Omental fat pad (tissue), 4 donors: ENCODE measurements around the gene PADI1. TPM values are rescaled to one million over a fixed set of nuclear protein-coding genes. Genes with fewer than 3 reads are reported as not detected.

Experiments
- ATAC-seq: fragments of 150-250 bp; one replicate; pipeline ENCODE4 v1.9.1; 2016; ENCODE audit warnings: mild to moderate bottlenecking, moderate library complexity; ENCODE audit not compliant: low FRiP score
- DNase-seq: peaks from one replicate; pipeline ENCODE4 v3.0.0-alpha.2; 2019; ENCODE audit warnings: low spot score
- CTCF ChIP-seq, 3 donors: fragments of 450-650 bp; IDR thresholded peaks; one replicate each; pipeline ENCODE4 v1.5.1; 2016 to 2017; ENCODE audit warnings: antibody characterized with exemption in 3 of 3, mild to moderate bottlenecking in 3 of 3, moderate library complexity in 2 of 3
- total RNA-seq, 4 donors: library from RNA; depleted of rRNA; stranded (reverse); fragments of >200 nt; gene quantifications; one replicate each; pipeline ENCODE4 v1.1.0, GENCODE V29; 2016

PADI1 gene
- total RNA-seq, 4 donors from 2014 or later = not detected

DNA sequence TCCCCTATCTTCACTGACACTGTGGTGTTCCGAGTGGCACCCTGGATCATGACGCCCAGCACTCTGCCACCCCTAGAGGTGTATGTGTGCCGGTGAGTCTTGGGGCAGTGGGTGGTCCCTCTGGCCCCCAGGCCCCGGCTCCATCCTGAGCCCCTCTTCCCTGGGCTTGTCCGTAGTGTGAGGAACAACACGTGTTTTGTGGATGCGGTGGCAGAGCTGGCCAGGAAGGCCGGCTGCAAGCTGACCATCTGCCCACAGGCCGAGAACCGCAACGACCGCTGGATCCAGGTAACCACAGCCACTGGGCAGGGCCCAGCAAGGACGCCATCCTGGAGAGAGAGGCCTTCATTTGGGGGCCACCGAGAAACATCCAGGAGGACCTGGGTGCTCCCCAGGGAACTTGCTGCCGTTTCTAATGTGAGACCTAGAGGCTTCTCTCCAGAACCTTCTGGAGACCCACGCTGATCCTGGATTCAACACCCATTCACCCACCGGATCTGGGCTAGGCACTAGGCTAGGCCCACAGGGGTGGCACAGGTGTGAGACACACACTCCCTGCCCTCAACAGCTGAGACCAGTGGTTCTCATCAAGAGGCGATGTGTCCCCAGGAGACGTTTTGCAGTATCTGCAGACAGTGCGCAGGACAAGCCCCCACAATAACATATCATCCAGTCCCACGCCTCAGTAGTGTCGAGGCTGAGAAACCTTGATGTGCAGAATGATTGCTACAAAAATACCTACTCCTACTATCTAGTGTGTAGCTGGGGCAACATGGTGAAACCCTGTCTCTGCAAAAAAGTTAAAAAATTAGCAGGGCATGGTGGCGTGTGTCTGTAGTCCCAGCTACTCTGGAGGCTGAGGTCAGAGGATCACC lies 66.2 kb downstream of the PADI1 start:
- no peak for ATAC-seq
- DNase-seq = no peak
- TF ChIP-seq CTCF (IDR thresholded peaks at IDR 0.05) = no peak

DNA sequence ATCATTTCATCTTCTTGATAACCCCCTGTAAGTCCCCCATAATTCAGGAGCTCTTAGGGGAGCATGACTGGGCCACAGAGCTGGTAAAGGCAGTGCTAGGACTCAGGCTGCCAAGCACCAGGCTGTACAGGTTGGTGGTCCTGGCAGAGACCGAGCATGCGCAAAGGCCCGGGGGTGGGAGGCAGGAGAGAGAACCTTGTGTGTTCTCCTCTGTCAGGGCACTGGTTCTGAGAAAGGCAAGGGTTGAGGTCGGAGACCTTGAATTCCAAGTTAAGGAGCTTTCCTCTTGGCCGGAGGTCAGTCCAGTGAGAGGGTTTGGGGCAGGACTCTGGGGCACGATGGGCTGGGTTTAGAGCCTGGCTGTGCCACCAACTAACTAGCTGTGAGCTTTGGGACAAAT lies 67.1 kb downstream of the PADI1 start:
- no peak for ATAC-seq
- TF ChIP-seq CTCF (IDR thresholded peaks at IDR 0.05) = no peak
- DNase-seq = no peak

GRCh38 chr1:17272646-17273045 lies 67.7 kb downstream of the PADI1 start:
- DNase-seq = no peak
- TF ChIP-seq CTCF (IDR thresholded peaks at IDR 0.05) = no peak
- no peak for ATAC-seq

DNA sequence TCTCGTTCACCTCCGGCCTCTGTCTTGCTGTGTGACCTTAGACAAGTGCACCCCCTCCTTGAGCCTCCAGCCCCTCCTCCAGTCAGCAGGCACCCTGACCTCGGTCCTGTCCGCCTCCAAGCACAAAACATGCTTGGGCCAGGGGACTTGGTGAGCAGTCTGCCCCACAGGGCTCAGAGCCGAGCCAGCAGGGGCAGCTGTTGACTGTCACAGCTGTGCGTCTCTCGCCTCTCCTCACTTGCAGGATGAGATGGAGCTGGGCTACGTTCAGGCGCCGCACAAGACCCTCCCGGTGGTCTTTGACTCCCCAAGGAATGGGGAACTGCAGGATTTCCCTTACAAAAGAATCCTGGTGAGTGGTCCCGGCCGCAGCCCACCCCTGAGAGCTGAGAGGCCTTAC lies 68.2 kb downstream of the PADI1 start:
- TF ChIP-seq CTCF (IDR thresholded peaks at IDR 0.05) = no peak
- ATAC-seq = no peak
- DNase-seq = no peak

GRCh38 chr1:17274186-17275170 lies 69.5 kb downstream of the PADI1 start:
- TF ChIP-seq CTCF (IDR thresholded peaks at IDR 0.05) = no peak
- DNase-seq = no peak
- ATAC-seq = no peak

GRCh38 chr1:17276568-17276967 lies 71.6 kb downstream of the PADI1 start:
- ATAC-seq (no peak), DNase-seq (no peak)
- no peak for TF ChIP-seq CTCF (IDR thresholded peaks at IDR 0.05)
